Measurements from ENCODE around the gene PDE1A.
"Not testable (repeated sequence)": the region's sequence is repeated elsewhere in the genome, so short reads cannot be mapped to it uniquely, and the experiment has no call there.

Gene PDE1A

DNA sequence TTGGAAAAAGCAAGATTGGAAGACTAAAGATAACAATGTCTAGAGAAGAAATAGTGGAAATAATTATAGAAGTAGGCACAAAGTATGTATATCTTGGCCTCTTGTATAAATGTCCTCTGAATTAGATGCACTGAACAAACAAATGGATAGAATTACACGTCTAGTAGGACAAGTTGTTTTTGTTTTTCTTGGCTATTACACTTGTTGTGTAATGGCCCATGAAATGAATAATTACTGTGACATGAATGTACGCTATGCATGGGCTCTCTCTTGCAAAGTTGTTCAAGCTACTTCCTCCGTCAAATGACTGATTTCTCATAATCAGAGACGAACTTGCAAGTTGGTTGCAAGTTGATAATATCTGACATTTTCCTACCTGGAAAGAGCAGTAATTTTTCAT, 126.2 kb downstream of the PDE1A start:
- Mint-ChIP-seq H3K9me3 (no peaks in the 10 kb centered on the region), H3K36me3 (ENCODE audit: low read depth) (no peaks in the 10 kb centered on the region), H3K4me3 (no peak overlapping the region), H3K4me1 (ENCODE audit: low read depth) (no peaks in the 10 kb centered on the region), H3K27me3 (ENCODE audit: low read depth) (no peaks in the 10 kb centered on the region), H3K27ac (no peak overlapping the region)

DNA sequence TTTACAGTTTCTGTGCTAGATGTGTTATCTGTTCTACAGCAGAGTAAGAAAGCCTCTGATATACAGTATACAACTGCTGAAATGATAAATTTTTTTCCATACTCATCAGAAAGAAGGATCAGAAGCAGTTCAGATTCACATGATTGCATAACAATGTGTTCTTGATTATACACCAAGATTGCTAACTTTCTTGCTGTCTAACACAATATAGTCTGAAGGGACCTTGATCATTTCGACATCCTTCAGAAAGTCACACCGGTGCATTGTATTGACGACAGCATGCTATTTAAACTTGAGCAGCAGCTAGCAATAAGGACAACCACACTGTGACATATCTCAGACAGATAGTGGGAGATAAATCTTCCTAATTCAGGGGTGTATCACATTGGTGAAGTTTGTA, 127.2 kb downstream of the PDE1A start:
- H3K4me3 Mint-ChIP-seq, result no peak overlapping the region
- H3K36me3 Mint-ChIP-seq (ENCODE audit: low read depth), result no peaks in the 10 kb centered on the region
- H3K4me1 Mint-ChIP-seq (ENCODE audit: low read depth), result no peaks in the 10 kb centered on the region
- H3K27me3 Mint-ChIP-seq (ENCODE audit: low read depth), result no peaks in the 10 kb centered on the region
- no peak overlapping the region for H3K27ac Mint-ChIP-seq
- no peaks in the 10 kb centered on the region for H3K9me3 Mint-ChIP-seq

DNA sequence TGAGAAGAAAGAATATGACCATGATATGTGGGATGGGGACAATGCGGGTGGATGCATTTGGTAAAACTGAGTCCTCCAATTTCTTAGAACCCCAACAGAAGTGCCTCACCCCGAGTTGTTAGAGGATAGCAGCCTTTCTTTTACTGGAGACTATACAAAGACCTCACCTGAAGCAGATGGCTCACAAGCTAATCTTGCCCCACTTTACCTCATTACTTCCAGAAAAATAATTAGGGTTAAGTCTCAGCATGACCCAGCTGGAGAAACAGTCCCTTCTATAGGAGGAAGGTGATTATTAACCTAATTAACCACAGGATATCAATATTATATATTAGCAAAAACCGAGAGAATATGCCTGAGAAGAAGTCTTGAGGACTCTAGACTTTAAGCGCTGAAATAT, 128.4 kb downstream of the PDE1A start:
- Mint-ChIP-seq H3K27ac (no peak overlapping the region), H3K36me3 (ENCODE audit: low read depth) (no peaks in the 10 kb centered on the region), H3K4me1 (ENCODE audit: low read depth) (no peaks in the 10 kb centered on the region), H3K4me3 (no peak overlapping the region), H3K27me3 (ENCODE audit: low read depth) (no peaks in the 10 kb centered on the region), H3K9me3 (no peaks in the 10 kb centered on the region)

DNA sequence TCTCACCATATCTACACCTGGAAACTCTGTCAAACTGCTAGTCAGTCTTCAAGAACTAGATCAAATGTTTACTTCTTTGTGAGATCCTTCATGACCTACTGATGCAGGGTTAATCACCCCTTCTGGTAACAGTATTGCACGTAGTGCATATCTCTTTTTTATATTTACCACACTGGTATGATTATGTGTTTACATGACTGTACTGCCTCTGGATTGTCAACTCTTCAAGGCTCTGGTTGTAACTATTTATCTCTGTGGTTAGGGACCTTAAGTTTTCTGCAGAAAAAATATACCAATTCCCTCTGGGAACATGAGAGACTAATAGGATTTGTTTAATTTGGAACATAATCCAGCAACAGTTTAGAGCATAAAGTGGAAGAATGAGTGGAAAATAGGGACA, 135.5 kb downstream of the PDE1A start:
- no peaks in the 10 kb centered on the region for H3K27me3 Mint-ChIP-seq (ENCODE audit: low read depth)
- no peak overlapping the region for H3K27ac Mint-ChIP-seq
- no peaks in the 10 kb centered on the region for H3K36me3 Mint-ChIP-seq (ENCODE audit: low read depth)
- H3K4me1 Mint-ChIP-seq (ENCODE audit: low read depth), result no peaks in the 10 kb centered on the region
- H3K4me3 Mint-ChIP-seq, result no peak overlapping the region
- no peaks in the 10 kb centered on the region for H3K9me3 Mint-ChIP-seq

DNA sequence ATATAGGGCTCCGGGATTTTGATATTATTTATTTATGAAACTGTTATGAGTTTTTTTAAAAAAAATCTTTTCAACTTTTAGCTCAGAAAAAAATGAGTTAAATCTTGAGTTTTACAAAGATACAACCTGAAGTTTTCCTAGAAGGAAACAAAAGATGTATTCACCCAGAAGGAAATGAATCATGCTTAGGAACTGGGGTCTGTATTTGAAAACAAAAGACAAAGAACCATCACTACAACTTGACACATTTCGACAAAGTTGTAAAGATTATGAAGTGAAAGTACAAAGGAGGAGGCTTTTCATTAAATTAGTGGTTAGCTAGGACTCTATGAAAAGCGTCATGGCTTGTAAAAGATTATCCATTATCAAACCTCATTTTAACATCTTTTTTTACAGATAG, 143.3 kb downstream of the PDE1A start:
- no peaks in the 10 kb centered on the region for H3K27me3 Mint-ChIP-seq (ENCODE audit: low read depth)
- H3K36me3 Mint-ChIP-seq (ENCODE audit: low read depth), result no peaks in the 10 kb centered on the region
- no peaks in the 10 kb centered on the region for H3K4me1 Mint-ChIP-seq (ENCODE audit: low read depth)
- no peaks in the 10 kb centered on the region for H3K9me3 Mint-ChIP-seq
- H3K4me3 Mint-ChIP-seq, result no peak overlapping the region
- no peak overlapping the region for H3K27ac Mint-ChIP-seq

DNA sequence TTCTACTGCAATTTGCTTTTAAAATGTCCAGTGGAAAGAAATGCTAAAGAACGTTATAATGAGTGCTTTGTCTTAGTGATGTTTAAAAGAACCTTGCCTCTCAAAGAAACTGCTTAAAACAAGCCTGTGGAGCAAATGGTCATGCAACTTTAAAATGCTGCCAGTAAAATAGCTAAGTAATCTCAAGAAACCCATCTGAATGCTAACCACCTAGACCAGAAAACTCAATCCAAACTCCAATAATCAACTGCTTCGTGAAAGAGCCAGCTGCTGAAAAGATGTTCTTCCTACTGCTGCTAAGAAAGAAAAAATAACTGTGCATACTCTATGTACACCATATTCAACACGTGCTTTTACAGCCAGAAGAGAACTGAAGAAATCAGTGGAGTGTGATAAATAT, 145.6 kb downstream of the PDE1A start:
- Mint-ChIP-seq H3K27ac (no peak overlapping the region), H3K36me3 (ENCODE audit: low read depth) (no peaks in the 10 kb centered on the region), H3K9me3 (peaks cover 9% of the 10 kb centered on the region), H3K4me1 (ENCODE audit: low read depth) (no peaks in the 10 kb centered on the region), H3K4me3 (no peak overlapping the region), H3K27me3 (ENCODE audit: low read depth) (no peaks in the 10 kb centered on the region)

DNA sequence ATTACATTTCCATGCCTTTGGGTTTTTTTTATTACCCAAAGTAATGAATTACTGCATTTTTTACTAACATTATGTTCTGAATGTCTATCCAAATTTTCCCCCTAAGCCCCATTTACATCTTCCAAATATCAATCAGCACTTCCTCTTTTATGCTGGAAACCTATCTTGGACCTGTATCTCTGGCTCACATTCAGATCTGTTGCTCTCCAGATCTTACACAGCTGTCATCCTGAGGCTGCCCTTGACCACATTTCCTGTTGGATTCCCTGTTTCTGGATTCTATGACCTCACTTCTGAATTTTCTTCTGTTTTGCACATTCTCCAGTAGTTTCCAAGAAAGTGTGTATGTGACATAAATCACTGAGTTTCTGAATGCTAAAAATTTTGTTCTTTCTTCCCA, 146.7 kb downstream of the PDE1A start:
- no peaks in the 10 kb centered on the region for H3K27me3 Mint-ChIP-seq (ENCODE audit: low read depth)
- no peaks in the 10 kb centered on the region for H3K4me1 Mint-ChIP-seq (ENCODE audit: low read depth)
- H3K27ac Mint-ChIP-seq, result no peak overlapping the region
- H3K36me3 Mint-ChIP-seq (ENCODE audit: low read depth), result no peaks in the 10 kb centered on the region
- H3K9me3 Mint-ChIP-seq, result peaks cover 15% of the 10 kb centered on the region
- H3K4me3 Mint-ChIP-seq, result no peak overlapping the region

DNA sequence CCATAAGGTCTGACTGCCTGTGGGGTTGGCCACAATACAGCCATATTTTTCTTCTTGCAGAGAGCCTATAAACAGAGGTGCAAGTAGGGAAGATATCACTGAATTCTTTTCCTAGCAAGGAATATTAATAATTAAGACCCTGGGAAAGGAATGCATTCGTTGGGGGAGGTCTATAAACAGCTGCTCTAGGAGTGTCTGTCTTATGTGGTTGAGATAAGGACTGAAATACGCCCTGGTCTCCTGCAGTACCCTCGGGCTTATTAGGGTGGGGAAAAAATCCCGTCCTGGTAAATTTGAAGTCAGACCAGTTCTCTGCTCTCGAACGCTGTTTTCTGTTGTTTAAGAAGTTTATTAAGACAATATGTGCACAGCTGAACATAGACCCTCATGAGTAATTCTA, 150.2 kb downstream of the PDE1A start:
- not testable (repeated sequence) for H3K27me3 Mint-ChIP-seq (ENCODE audit: low read depth); H3K27ac Mint-ChIP-seq; H3K4me1 Mint-ChIP-seq (ENCODE audit: low read depth); H3K4me3 Mint-ChIP-seq; H3K36me3 Mint-ChIP-seq (ENCODE audit: low read depth)
- peaks cover 19% of the 10 kb centered on the region for H3K9me3 Mint-ChIP-seq

DNA sequence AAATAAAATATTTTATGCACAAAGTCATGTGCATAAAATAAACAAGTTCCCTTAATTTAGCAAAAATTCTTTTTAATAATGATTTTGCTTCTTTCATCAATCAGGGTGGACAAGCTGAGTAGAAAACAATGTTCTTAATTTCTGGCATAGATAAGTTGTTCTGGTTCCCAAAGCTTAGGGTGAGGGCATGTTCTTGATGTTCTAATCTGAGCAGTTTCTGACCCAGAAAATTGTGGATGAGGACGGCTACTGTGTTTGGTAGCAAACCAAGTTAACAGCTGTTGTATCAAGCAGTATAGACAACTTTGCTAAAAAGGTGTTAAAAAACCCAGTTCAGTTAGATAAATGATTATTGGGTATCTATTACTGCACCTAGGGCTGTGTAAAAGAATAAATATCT, 158.9 kb downstream of the PDE1A start:
- H3K36me3 Mint-ChIP-seq (ENCODE audit: low read depth), result no peaks in the 10 kb centered on the region

DNA sequence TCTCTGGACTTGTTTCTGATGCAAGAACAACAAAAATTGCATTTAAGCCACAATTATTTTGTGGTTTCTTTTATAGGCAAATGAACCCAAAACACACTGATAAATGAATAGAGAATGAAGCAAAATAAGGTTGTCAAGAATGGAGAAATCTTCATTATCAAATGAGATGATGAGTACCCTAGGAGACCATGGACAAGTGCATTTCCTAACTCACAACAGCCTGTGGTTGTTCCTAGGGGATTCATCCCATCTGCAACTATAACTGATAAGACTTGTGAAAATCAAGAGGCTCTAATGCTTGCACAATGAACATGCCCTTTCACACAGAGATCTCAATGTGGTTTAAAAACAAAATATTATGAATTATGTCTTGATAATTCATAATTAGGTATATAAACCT, 159.9 kb downstream of the PDE1A start:
- Mint-ChIP-seq H3K27ac (no peak overlapping the region), H3K4me3 (no peak overlapping the region), H3K36me3 (ENCODE audit: low read depth) (no peaks in the 10 kb centered on the region), H3K27me3 (ENCODE audit: low read depth) (no peaks in the 10 kb centered on the region), H3K9me3 (no peaks in the 10 kb centered on the region), H3K4me1 (ENCODE audit: low read depth) (no peaks in the 10 kb centered on the region)

More for the DNA sequence above, 158.9 kb downstream of the PDE1A start:
- no peak overlapping the region for H3K27ac Mint-ChIP-seq
- H3K4me3 Mint-ChIP-seq, result no peak overlapping the region
- no peaks in the 10 kb centered on the region for H3K4me1 Mint-ChIP-seq (ENCODE audit: low read depth)
- H3K9me3 Mint-ChIP-seq, result no peaks in the 10 kb centered on the region
- no peaks in the 10 kb centered on the region for H3K27me3 Mint-ChIP-seq (ENCODE audit: low read depth)

DNA sequence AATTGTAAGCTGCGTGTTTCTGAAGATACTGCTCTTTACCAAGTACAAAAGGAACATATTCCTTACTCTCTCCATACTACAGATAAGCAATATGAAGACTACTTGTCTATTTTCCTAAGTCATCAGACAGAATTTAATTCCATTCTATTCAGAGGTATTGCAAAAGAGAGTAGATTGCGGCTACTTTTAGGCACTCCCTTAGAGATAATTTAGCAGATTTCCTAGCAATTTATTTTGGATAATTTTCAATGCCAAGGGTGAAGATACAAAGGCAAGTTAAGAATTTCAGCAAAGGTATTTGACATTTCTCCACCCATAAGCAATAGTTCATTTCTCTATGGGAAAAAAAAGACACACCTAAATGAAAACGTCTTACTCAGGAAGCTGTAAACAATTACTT, 161.1 kb downstream of the PDE1A start:
- H3K27me3 Mint-ChIP-seq (ENCODE audit: low read depth), result no peaks in the 10 kb centered on the region
- H3K36me3 Mint-ChIP-seq (ENCODE audit: low read depth), result no peaks in the 10 kb centered on the region
- no peaks in the 10 kb centered on the region for H3K9me3 Mint-ChIP-seq
- H3K27ac Mint-ChIP-seq, result no peak overlapping the region
- H3K4me1 Mint-ChIP-seq (ENCODE audit: low read depth), result no peaks in the 10 kb centered on the region
- no peak overlapping the region for H3K4me3 Mint-ChIP-seq

DNA sequence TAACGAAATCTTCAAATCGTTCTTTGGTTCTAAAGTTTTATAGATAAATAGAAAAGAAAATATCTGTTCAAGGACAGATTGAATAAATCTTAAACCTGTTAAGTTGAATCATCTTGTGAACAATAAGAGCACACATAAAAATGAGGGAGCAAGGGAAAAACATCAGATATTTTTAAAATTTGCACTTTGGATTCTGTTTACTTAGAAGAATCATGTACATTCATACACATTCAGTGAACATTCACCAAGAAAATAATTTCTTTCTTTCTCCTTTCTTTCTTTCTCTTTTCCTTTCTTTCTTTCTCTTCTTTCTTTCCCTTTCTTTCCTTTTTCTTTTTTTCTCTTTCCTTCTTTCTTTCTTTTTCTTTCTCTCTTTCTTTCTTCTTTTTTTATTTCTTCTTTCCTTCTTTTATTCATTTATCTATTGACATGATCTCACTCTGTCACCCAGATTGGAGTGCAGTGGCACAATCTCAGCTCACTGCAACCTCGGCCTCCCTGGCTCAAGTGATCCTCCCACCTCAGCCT, 164.9 kb downstream of the PDE1A start:
- H3K4me1 Mint-ChIP-seq (ENCODE audit: low read depth), result no peaks in the 10 kb centered on the region
- H3K27me3 Mint-ChIP-seq (ENCODE audit: low read depth), result no peaks in the 10 kb centered on the region
- H3K9me3 Mint-ChIP-seq, result no peaks in the 10 kb centered on the region
- no peak overlapping the region for H3K27ac Mint-ChIP-seq
- H3K4me3 Mint-ChIP-seq, result no peak overlapping the region
- H3K36me3 Mint-ChIP-seq (ENCODE audit: low read depth), result no peaks in the 10 kb centered on the region

DNA sequence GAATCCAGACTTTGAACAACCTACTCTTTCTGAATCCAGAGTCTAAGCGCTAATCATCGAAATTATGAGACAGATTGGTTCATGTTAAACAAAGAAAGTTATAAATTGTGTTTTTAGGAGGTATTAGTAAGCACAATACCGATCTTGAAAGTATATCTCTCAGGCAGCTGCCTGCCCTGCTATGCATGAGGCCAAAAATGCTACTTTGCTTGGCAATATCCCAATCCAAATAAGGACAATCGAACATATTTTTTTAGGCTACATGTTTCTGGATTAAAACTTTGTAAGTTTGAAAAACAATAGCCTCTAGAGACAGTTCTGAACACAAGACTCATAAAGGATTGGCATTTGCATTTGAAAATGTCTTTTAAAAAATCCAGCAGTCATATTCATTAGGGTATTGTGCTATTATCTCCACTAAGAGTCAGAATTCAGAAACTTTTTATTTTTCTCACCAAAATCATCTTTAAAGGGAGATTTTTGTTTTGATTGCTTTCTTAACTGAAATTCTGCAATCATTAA, 167.1 kb downstream of the PDE1A start:
- Mint-ChIP-seq H3K36me3 (ENCODE audit: low read depth) (no peaks in the 10 kb centered on the region), H3K27me3 (ENCODE audit: low read depth) (no peaks in the 10 kb centered on the region), H3K4me1 (ENCODE audit: low read depth) (no peaks in the 10 kb centered on the region), H3K4me3 (no peak overlapping the region), H3K27ac (no peak overlapping the region), H3K9me3 (no peaks in the 10 kb centered on the region)

DNA sequence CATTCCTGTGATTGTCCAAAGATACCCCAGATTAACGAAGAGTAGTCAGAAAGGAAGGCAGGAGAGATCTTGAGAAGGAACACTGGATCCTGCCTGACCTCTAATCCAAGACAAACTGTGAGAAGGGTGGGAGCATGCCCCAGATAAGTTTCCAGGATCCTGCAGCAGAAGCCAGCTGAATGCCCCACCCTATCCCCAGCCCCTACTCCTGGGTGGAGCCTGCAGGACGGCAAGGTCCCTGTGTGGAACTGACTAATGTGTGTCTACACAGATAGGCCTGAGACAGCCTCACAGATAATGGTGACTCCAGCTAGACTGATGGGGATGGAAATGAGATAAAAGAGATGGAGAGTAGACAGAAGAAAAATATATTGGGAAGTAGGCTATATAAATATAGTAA, 174.3 kb downstream of the PDE1A start:
- no peak overlapping the region for H3K27ac Mint-ChIP-seq
- H3K4me1 Mint-ChIP-seq (ENCODE audit: low read depth), result no peaks in the 10 kb centered on the region
- H3K9me3 Mint-ChIP-seq, result no peaks in the 10 kb centered on the region
- H3K4me3 Mint-ChIP-seq, result no peak overlapping the region
- H3K36me3 Mint-ChIP-seq (ENCODE audit: low read depth), result no peaks in the 10 kb centered on the region
- no peaks in the 10 kb centered on the region for H3K27me3 Mint-ChIP-seq (ENCODE audit: low read depth)

DNA sequence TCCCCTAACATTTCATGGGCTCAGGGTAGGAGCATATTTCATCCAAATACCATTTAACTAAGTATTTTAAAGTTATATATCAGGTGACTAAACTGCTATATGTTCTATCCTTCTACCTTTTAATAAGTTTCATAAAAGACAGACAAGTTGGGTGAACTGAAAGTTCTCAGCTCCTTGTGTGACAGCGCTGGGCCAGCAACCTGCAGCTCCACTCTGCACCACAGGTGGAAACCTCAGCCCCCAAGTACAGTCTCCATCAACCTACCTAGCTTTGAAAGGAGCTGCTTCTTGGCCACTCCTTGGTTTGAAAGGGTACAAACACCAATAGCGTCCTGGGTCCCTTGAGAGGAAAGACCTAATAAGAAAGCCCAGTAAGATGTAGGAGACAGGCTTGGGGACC, 177.9 kb downstream of the PDE1A start:
- H3K36me3 Mint-ChIP-seq (ENCODE audit: low read depth), result no peaks in the 10 kb centered on the region
- H3K9me3 Mint-ChIP-seq, result no peaks in the 10 kb centered on the region
- no peaks in the 10 kb centered on the region for H3K4me1 Mint-ChIP-seq (ENCODE audit: low read depth)
- H3K27ac Mint-ChIP-seq, result no peak overlapping the region
- H3K27me3 Mint-ChIP-seq (ENCODE audit: low read depth), result no peaks in the 10 kb centered on the region
- H3K4me3 Mint-ChIP-seq, result no peak overlapping the region

DNA sequence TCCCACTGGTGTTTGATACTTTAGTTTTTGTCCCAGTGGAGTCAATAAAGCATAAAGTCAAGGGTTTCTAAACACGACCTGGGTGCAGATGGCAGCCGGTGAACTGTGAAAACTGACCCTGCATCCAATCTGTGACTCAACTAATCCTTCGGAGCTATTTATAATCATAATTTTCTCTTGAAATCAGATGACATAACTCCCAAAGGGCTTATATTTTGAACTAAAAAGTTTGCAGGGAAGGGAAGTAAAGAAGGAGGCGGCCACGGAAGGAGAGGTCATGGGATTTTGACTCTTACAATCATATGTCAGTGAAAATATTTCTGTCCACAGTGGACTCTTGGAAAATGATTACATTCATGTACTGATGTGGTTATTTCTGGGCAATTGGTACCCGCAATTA, 178.5 kb downstream of the PDE1A start:
- H3K27me3 Mint-ChIP-seq (ENCODE audit: low read depth), result no peaks in the 10 kb centered on the region
- H3K27ac Mint-ChIP-seq, result no peak overlapping the region
- no peaks in the 10 kb centered on the region for H3K4me1 Mint-ChIP-seq (ENCODE audit: low read depth)
- H3K36me3 Mint-ChIP-seq (ENCODE audit: low read depth), result no peaks in the 10 kb centered on the region
- H3K4me3 Mint-ChIP-seq, result no peak overlapping the region
- H3K9me3 Mint-ChIP-seq, result no peaks in the 10 kb centered on the region

Data from T-helper 1 cell treated with Interleukin-12 subunit alpha and Interleukin-12 subunit beta and Interleukin-4 antibody, amounts not matched to agents 30 μg/mL and 1 μg/mL, for 36 hours (primary cell).